GM18502 (cell line): ENCODE measurements around the gene STAT5B.
"Not testable (repeated sequence)": the region's sequence is repeated elsewhere in the genome, so short reads cannot be mapped to it uniquely, and the experiment has no call there.

Experiments
- ATAC-seq: cut with Tn5 transposase; IDR thresholded peaks from one replicate; pipeline ENCODE4 v1.9.1; 2021; ENCODE audit warnings: mild to moderate bottlenecking; ENCODE audit not compliant: unreplicated experiment, poor library complexity

The STAT5B gene

DNA sequence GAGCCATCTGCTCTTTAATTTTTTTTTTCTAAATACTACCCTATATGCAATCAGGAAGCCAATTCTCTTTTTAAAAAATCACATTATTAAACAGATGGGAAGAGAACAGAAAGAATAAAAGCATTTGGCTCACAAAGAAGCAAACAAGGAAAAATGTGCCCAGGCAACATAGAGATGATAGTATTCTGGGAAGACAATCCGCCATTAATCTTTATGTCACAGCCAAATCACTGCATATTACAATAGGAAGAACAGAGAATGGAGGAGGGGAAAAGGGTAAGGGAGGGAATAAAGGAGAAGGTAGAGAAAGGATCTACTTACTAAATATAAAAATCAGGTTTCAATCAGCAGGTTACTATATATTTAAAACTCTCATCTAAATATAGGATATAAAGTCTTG lies 34.3 kb downstream of the STAT5B start:
- no peak for ATAC-seq

DNA sequence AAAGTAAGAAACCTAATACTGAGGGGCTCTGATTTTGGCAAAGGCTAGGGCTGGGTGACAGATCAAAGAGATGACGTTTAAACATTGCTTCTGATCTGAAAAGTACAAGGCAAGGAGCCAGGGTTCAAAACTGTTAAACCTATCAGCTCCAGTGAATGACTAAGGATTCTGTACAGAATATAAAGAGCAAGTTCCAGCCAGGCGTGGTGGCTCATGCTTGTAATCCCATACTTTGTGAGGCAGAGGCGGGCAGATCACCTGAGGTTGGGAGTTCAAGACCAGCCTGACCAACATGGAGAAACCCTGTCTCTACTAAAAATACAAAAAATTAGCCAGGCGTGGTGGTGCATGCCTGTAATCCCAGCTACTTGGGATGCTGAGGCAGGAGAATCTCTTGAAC lies 35.3 kb downstream of the STAT5B start:
- ATAC-seq: not testable (repeated sequence)

DNA sequence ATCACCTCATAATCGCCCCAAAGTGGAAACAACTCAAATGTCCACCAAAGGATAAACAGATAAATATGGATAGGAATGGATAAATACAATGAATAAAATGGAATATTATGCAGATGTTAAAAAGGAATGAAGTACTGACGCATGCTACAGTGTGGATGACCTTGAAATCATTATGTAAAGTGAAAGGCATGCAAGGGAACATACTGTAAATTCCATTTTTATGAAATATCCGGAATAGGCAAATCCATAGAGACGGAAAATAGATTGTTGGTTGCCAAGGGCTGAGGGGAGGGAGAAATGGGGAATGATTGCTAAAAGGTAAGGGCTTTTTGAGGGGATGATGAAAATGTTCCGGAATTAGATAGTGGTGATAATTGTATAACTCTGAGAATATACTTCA lies 36.0 kb downstream of the STAT5B start:
- ATAC-seq: no peak

DNA sequence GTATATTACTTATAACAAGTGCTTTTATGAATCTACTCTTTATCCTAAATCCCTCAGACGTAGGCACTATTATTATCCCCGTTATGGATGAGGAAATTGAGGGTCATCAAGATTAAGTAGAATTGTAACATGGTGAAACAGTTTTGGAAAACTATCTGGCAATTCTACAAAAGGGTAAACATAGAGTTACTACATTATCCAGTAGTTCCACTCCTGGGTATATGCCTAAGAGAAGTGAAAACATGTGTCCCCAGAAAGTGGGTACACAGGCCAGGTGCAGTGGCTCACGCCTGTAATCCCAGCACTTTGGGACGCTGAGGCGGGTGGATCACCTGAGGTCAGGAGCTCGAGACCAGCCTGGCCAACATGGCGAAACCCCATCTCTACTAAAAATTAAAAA lies 36.6 kb downstream of the STAT5B start:
- not testable (repeated sequence) for ATAC-seq

DNA sequence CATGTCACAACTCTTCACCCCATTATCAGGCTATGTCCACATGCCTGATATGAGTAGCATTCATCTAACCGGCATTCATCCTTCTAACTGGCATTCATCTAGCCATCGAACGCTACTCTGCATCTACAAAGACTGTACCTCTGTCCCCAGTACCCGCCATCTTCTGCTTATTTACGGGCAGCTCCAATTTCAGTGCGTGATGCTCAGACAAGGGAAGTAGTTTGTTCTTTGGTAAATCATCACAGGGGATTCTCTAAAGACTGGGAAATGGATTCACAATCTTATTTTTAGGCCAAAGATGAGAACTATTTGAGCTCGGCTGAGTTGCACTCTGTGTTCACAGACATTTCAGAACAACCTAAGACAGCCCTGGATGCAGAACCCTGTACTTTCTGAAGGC lies 39.4 kb downstream of the STAT5B start:
- no peak for ATAC-seq

DNA sequence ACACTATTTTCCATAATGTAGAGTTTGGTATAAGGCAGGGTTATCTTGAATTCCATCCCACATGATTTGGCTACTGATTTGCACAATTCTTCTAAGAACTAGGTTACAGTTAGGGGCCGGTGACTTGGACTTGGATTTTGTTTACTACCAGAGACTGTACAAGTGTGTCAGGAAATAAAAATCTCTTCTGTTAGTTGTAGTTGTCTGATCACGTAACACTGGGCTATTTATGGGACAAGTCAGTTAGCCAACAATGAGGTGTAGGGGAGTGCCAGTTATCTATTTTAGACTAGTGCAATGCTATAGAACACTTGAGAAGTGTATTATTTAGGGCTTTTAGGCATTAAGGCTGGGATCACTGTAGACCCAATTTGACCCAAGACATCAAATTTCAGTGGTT lies 42.2 kb downstream of the STAT5B start:
- no peak for ATAC-seq

DNA sequence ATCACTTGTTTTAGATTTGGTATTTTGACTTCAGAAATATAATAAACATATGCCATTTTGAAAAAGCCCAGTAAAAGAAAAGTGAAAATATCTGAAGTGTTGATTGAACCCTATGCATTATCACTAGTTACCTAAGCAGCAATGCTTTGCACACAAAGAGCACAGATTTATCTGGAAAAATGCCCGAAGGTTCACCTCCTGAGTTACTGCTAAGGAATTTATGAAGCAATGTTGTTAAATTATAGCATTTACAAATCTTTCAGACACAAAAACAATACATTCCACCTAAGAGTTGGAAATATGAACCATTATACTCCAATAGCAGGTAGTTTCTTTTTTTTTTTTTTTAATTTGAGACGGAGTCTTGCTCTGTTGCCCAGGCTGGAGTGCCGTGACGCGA lies 43.0 kb downstream of the STAT5B start:
- ATAC-seq: no peak

DNA sequence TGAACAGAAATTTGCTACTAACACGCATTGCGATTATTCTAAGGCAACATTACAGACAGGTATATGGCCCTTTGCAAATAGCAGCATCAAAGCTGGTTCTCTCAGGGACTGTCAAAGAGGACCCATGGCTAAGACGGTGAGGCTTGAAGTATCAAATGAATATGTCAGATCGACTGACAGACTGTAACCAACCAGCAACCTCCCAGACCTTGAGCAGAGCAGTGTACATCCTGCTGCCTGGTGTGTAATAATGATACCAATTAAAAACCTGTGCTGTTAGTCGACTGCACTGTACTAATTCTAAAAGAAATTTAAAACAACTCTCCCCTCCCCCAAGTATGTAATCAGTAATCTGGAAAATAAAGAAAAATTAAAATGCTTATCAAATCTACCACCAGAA lies 46.0 kb downstream of the STAT5B start:
- no peak for ATAC-seq

DNA sequence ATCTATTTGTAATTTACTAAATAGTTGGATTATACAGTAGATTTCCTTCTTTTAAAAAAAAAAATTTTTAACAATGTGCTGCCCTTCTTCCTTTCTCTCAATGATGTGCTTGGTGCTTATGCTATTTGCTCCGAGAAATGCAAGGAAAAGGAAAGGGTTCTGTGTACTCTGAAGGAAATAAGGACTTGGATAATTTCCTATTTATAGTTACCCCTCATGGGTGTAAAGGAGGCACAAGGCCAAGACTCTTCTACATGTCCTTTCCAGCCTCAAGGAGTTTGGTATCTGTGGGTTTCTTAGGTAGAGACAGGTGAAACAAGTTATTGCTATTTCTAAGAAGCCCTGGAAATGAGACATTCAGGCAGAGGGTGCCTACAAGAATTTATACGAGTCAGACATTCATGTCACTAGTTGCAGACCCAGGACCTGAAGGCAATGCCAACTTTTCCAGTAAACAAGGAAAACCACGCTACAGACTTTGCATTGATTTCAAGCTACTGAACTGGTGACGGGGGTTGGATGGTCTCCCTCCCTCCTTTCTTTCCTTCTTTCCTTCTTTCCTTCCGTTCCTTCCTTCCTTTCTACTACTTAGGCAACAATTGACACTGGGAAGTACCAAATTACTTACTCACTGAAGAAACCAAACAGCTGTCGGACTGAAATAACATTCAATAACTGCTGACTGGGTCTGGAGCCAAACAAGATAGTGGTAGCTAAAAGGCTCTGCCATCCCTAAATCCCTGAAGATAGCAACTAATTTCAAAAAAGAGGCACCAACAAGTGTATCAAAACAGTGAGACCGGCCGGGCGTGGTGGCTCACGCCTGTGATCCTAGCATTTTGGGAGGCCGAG lies 48.1 kb downstream of the STAT5B start:
- no peak for ATAC-seq

DNA sequence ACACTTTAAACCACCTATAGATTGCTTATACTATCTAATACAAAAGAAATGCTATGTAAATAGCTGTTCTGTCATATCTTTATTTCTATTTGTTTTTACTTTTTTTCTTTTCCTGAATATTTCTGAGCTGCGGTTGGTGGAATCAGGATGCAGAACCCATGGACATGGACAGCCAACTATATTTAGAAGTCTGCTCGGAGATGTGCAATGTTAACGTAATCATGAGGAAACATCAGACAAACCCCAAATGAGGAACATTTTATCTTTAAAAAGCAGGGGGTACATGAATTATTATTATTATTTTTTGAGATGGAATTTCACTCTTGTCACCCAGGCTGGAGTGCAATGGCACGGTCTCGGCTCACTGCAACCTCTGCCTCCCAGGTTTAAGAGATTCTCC lies 50.5 kb downstream of the STAT5B start:
- no peak for ATAC-seq

DNA sequence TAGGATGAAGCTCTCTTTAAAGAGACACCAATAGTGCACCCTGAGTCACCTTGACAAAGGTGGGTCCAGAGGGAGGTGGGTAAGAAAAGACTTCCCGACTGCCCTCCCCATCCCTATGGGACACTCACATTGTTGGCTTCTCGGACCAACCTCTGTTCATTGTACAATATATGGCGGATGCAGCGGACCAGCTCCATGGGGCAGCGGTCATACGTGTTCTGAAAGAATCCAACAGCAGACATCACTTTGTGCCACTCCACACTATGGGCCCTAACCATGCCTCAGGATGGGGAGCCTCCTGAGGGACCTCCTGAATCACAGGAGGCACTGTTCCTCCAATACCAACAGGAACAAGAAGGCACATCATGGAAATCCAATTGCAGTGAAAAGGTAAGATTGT lies 51.5 kb downstream of the STAT5B start:
- ATAC-seq: no peak

DNA sequence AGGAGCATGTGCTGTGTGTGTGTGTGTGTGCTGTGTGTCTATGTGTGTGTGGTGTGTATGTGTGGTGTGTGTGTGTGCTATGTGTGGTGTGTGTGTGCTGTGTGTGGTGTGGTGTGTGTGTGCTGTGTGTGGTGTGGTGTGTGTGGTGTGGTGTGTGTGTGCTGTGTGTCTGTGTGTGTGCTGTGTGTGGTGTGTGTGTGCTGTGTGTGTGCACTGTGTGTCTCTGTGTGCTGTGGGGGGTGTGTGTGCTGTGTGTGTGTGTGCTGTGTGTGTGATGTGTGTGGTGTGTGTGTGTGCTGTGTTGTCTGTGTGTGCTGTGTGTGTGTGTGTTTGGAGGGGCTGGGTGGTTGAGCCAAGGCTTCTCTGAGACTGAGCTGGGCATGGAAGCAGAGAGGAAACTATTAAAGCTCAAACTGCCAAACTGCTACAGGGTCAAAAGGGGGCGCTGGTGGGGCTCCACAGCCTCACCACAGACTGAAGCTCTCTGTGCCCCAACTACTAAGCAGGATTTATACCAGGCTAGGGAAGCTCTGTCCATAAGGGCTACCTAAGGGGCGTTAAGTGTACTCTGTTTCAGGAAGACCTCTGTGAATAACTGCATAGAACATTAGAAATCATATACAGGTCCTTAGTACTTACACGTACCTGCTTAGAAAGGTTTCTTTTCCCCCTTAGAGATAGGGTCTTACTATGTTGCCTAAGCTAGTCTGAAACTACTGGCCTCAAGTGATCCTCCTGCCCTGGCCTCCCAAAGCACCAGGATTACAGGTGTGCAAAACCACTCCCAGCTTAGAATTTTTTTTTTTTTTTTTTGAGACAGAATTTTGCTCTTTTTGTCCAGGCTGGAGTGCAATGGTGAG lies 54.1 kb downstream of the STAT5B start:
- ATAC-seq: no peak

DNA sequence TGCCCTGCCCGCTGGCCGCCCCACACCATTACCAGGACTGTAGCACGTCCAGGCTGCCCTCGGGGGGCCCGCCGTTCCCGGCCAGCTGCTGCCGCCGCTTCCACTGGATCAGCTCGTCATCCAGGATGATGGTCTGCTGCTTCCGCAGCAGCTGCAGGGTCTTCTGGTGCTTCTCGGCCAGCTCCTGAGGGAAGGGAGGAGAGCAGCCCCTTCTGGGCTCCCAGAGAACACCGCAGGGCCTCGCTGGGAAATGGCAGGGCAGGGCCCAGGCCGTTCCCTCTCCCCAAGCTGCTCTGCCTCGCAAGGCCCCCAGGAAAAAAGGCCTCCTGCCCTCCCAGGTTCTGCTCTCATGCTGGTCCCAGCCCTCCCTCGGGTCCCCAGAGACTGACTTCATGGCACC lies 56.9 kb downstream of the STAT5B start:
- not testable (repeated sequence) for ATAC-seq

DNA sequence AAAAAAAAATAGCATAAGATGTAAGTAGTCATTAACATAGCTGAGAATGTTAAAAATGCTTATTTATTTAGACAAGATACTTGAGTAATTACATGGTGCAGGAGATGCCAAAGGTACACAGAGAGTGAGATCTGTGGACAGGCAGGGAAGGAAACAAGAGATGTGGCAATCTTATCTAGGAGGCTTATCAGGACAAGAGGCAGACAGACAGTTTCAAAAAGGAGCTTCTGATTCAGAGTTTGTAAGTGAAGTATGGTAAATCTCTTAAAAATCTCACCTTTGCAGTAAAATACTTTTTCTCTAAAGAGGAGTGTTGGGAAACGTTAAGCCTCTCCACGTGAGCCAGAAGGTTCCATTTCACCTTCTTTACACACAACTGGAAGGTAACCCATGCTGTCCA lies 62.0 kb downstream of the STAT5B start:
- no peak for ATAC-seq

DNA sequence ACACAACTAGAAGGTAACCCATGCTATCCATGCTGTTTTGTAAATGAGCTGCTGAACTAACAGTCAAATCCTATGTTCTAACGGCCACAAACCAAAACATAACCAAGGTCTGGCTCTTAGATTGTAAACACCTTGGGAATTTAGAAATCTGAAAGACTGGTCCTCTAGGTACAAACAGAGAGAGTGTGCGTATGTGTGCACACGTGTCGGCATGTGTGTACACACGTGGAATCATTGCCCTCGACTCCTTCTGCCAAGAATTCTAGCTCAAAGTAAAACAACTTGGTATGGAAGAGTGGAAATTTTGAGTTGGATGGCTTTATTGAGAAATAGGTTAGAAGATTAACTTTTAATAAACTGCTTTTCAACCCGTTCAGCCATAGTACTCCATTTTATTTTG lies 63.8 kb downstream of the STAT5B start:
- no peak for ATAC-seq

DNA sequence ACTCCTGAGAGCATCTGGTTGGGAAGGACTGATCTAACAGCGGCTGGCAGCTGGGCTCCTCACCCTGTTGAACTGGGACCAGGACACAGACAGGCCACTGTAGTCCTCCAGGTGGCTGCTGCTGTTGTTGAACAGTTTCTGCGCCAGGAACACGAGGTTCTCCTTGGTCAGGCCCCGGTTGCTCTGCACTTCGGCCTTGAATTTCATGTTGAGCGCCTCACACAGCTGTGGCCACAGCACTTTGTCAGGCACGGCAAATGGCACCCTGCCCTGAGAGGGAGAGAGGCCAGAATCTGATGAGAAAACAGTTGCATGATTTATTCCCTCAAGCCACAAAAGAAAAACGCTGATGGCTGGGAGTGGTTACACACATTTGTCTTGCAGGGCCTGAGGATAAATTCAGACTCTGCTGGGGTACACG lies 64.3 kb downstream of the STAT5B start:
- ATAC-seq: not testable (repeated sequence)

DNA sequence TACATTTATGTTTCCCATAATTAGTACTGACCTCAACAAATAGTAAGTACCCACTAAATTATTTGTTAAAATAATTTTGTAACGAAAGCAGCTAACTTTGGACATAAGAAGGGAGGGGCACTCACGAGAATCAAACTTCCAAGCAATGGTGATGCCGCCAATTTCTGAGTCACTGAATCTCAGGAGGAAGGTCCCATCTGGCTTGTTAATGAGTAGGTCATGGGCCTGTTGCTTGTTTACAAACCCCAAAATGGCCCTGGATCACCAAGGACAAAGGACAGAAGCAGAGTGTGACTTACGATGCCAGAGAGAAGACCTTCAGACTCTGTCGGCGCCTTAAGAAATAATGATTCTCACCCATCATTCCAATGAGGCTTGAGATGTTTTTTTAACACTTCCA lies 66.1 kb downstream of the STAT5B start:
- no peak for ATAC-seq

DNA sequence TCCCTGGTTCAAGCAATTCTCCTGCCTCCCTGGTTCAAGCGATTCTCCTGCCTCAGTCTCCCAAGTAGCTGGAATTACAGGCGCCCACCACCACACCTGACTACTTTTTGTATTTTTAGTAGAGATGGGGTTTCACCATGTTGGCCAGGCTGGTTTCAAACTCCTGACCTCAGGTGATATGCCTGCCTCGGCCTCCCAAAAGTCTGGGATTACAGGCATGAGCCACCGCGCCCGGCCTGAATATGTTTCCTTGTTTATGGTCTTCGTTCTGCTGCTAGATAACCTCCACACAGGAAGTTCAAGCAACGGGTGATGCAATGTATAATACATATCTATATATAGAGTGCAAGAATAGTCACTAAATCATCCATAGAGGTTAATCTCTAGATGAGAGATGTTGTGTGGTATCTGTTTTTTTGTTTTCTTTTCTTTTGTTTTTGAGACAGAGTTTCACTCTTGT lies 70.0 kb downstream of the STAT5B start:
- ATAC-seq: not testable (repeated sequence)

DNA sequence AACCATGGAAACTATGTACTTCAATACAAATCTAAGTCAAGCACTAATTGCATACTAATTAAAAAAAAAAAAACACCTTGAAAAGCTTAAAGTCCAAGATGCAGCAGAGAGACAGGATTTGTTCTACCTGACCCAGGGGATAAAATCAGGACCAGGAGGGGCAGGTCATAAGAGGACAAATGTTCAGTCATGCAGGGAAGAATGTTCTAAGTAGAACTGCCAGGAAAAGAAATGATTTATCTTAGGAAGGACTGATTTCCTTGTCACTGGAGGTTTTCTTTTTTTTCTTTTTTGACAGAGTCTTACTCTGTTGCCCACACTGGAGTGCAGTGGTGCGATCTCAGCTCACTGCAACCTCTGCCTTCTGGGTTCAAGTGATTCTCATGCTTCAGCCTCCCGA lies 72.8 kb downstream of the STAT5B start:
- no peak for ATAC-seq

DNA sequence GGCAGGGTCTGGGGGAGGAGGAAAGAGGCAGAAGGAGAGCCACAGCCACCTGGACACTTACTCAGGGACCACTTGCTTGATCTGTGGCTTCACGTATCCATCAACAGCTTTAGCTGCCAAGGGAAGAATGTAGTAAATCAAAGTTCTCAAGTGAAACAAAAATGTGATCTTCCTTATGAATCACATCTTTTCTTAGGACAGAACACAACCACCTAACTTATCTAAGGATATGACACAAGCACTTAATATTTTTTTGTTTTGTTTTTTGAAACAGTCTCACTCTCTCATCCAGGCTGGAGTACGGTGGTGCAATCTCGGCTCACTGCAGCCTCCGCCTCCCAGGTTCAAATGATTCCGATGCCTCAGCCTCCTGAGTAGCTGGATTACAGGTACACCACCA lies 73.5 kb downstream of the STAT5B start:
- ATAC-seq: no peak

DNA sequence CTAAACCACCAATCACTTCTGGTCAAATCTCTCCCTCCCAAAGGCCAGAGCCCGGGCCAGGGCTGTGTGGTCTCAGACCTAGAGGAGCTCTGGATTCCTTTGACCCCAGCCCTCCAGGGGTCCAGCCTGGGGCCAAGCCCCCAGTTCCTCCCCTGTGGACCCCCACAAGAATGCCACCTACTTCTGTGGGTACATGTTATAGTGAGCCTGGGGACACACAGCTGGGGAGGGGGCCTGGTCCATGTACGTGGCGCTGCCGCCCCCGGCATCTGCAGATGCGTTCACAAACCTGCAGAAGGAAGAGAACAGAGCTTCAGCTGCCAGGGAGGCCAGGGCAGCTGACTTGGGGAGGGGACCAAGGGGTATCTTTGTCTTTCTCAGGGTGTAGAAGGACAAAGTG lies 74.0 kb downstream of the STAT5B start:
- no peak for ATAC-seq

DNA sequence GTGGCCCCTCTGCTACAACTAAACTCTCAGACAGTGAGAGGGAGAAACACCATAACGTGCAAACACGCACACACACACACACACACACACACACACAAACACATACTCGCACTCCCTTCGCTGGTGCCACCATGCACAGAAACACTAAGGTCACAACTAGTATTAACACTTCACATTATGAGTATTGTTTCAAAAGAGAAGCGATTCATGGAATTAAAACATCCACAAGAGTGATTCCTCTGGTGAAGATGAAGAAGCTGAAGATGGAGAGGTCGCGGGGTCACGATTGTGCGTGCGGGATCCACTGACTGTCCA lies 74.8 kb downstream of the STAT5B start:
- no peak for ATAC-seq
